Measurements from ENCODE around the gene KIAA0825. TPM values are rescaled to one million over a fixed set of nuclear protein-coding genes. Genes with fewer than 3 reads are reported as not detected.

The KIAA0825 gene
- 2.2 TPM for total RNA-seq

- peak; percentile 54 to 91 (median 87) for DNase-seq (ENCODE audit: low read depth in 2 of 3, low spot score in 2 of 3)
Observed at GRCh38 chr5:94618493-94619328, at the start of gene KIAA0825, which contains the start of gene SLF1. Gene KIAA0825, minus strand, starts transcription at chr5:94618604. Its CDS starts 81,478 bp downstream, at chr5:94537126. Gene SLF1, plus strand, starts transcription at chr5:94618669. Its CDS starts 10,142 bp downstream, at chr5:94628811.

GRCh38 chr5:94667937-94668336 lies 49.5 kb upstream of the KIAA0825 start:
- no peak for DNase-seq (ENCODE audit: low read depth in 2 of 3, low spot score in 2 of 3)

GRCh38 chr5:94661086-94661485 lies 42.7 kb upstream of the KIAA0825 start:
- DNase-seq (ENCODE audit: low read depth in 2 of 3, low spot score in 2 of 3): no peak

GRCh38 chr5:94660506-94660905 lies 42.1 kb upstream of the KIAA0825 start:
- DNase-seq (ENCODE audit: low read depth in 2 of 3, low spot score in 2 of 3): no peak

GRCh38 chr5:94658272-94658671 lies 39.9 kb upstream of the KIAA0825 start:
- DNase-seq (ENCODE audit: low read depth in 2 of 3, low spot score in 2 of 3): no peak

GRCh38 chr5:94649874-94650273 lies 31.5 kb upstream of the KIAA0825 start:
- no peak for DNase-seq (ENCODE audit: low read depth in 2 of 3, low spot score in 2 of 3)

- no peak for DNase-seq (ENCODE audit: low read depth in 2 of 3, low spot score in 2 of 3)
Observed at GRCh38 chr5:94646758-94647157, 28.4 kb upstream of the KIAA0825 start.

GRCh38 chr5:94645053-94645452 lies 26.6 kb upstream of the KIAA0825 start:
- no peak for DNase-seq (ENCODE audit: low read depth in 2 of 3, low spot score in 2 of 3)

GRCh38 chr5:94640176-94640575 lies 21.8 kb upstream of the KIAA0825 start:
- DNase-seq (ENCODE audit: low read depth in 2 of 3, low spot score in 2 of 3): no peak

GRCh38 chr5:94632024-94632423 lies 13.6 kb upstream of the KIAA0825 start:
- no peak for DNase-seq (ENCODE audit: low read depth in 2 of 3, low spot score in 2 of 3)

- no peak for DNase-seq (ENCODE audit: low read depth in 2 of 3, low spot score in 2 of 3)
Observed at GRCh38 chr5:94627191-94627590, 8.8 kb upstream of the KIAA0825 start.

GRCh38 chr5:94623877-94624276 lies 5.5 kb upstream of the KIAA0825 start:
- no peak for DNase-seq (ENCODE audit: low read depth in 2 of 3, low spot score in 2 of 3)

GRCh38 chr5:94623011-94623410 lies 4.6 kb upstream of the KIAA0825 start:
- no peak for DNase-seq (ENCODE audit: low read depth in 2 of 3, low spot score in 2 of 3)

- DNase-seq (ENCODE audit: low read depth in 2 of 3, low spot score in 2 of 3): no peak
Observed at GRCh38 chr5:94621763-94622162, 3.4 kb upstream of the KIAA0825 start.

GRCh38 chr5:94620256-94620655 lies 1.9 kb upstream of the KIAA0825 start:
- no peak for DNase-seq (ENCODE audit: low read depth in 2 of 3, low spot score in 2 of 3)

GRCh38 chr5:94618029-94618492 lies 343 bp downstream of the KIAA0825 start:
- DNase-seq (ENCODE audit: low read depth in 2 of 3, low spot score in 2 of 3): peak in 2 of 3 donors; percentile 59 to 61

- DNase-seq (ENCODE audit: low read depth in 2 of 3, low spot score in 2 of 3): no peak
Observed at GRCh38 chr5:94615862-94616261, 2.5 kb downstream of the KIAA0825 start.

GRCh38 chr5:94614156-94614805 lies 4.1 kb downstream of the KIAA0825 start:
- no peak for DNase-seq (ENCODE audit: low read depth in 2 of 3, low spot score in 2 of 3)

GRCh38 chr5:94613583-94613982 lies 4.8 kb downstream of the KIAA0825 start:
- DNase-seq (ENCODE audit: low read depth in 2 of 3, low spot score in 2 of 3): peak in 2 of 3 donors; percentile 6 to 39

GRCh38 chr5:94595281-94595840 lies 23.0 kb downstream of the KIAA0825 start:
- no peak for DNase-seq (ENCODE audit: low read depth in 2 of 3, low spot score in 2 of 3)

GRCh38 chr5:94577466-94578245 lies 40.7 kb downstream of the KIAA0825 start:
- peak in 1 of 3 donors; percentile 54 for DNase-seq (ENCODE audit: low read depth in 2 of 3, low spot score in 2 of 3)

Measured in hematopoietic multipotent progenitor cell (in vitro differentiated cells).